H1 (cell line): Measurements from ENCODE around the gene ATP10D. TPM values are rescaled to one million over a fixed set of nuclear protein-coding genes. Genes with fewer than 3 reads are reported as not detected.
"Not testable (repeated sequence)": the region's sequence is repeated elsewhere in the genome, so short reads cannot be mapped to it uniquely, and the experiment has no call there.

ENCODE experiments used
- CTCF ChIA-PET: fragments of 300-600 bp; sonication (Branson Sonifier 250); formaldehyde crosslinking; loops from one replicate; lab custom pipeline; 2021; ENCODE audit not compliant: partially characterized antibody; lab: Charles Lee
- POLR2A ChIA-PET: fragments of 300-600 bp; sonication (Branson Sonifier 250); formaldehyde crosslinking; loops from one replicate; lab custom pipeline; 2021; ENCODE audit warnings: inconsistent platforms; ENCODE audit not compliant: partially characterized antibody; lab: Charles Lee
- DNase-seq, 2 experiments: peaks; one replicate each; pipeline versions ENCODE4 v3.0.0 to v3.0.0-alpha.2; 2010 to 2022; ENCODE audit warnings: low spot score in 2 of 2, low read depth in 1 of 2, mixed read lengths in 1 of 2
- FAIRE-seq: peaks from 2 replicates; lab custom pipeline; 2011; peaks lifted over from hg19 to GRCh38; lab: Jason Lieb, UNC
- H2AFZ ChIP-seq: 2 replicates; pipeline ENCODE4 v1.8.1; 2012; ENCODE audit warnings: low read length, inconsistent platforms
- H2AK5ac ChIP-seq: 2 replicates; pipeline ENCODE4 v1.6.1; 2013; ENCODE audit warnings: low read depth, low read length
- H2BK120ac ChIP-seq: replicated peaks from 2 replicates; pipeline ENCODE3; 2013; ENCODE audit warnings: low read depth, low read length, inconsistent platforms
- H2BK12ac ChIP-seq: 2 replicates; pipeline ENCODE4 v1.6.1; 2013; ENCODE audit warnings: low read depth, low read length
- H2BK15ac ChIP-seq: 2 replicates; pipeline ENCODE4 v1.6.1; 2013; ENCODE audit warnings: low read length
- H2BK20ac ChIP-seq: 2 replicates; pipeline ENCODE4 v1.6.1; 2013; ENCODE audit warnings: low read length
- H2BK5ac ChIP-seq: 2 replicates; pipeline ENCODE4 v1.6.1; 2013; ENCODE audit warnings: low read depth, low read length
- H3K14ac ChIP-seq: 2 replicates; pipeline ENCODE4 v1.6.1; 2013; ENCODE audit warnings: inconsistent platforms; ENCODE audit not compliant: insufficient read length
- H3K18ac ChIP-seq: 2 replicates; pipeline ENCODE4 v1.6.1; 2013; ENCODE audit warnings: low read length; ENCODE audit errors: extremely low read depth
- H3K23ac ChIP-seq: 2 replicates; pipeline ENCODE4 v1.6.1; 2013; ENCODE audit warnings: inconsistent platforms; ENCODE audit not compliant: insufficient read length
- H3K23me2 ChIP-seq: 2 replicates; pipeline ENCODE4 v1.6.1; 2013; ENCODE audit warnings: low read depth, low read length
- H3K27ac ChIP-seq: 2 replicates; pipeline ENCODE4 v1.6.1; 2011; ENCODE audit warnings: low read depth, low read length, inconsistent platforms
- H3K27me3 ChIP-seq, 4 experiments: replicated peaks in 1 of 4; 1 replicate in 1 of 4; 2 replicates in 3 of 4; pipeline versions ENCODE4 v1.6.1 to v1.8.1; 2011 to 2013; ENCODE audit warnings: low read length in 3 of 4, mild to moderate bottlenecking in 3 of 4, inconsistent platforms in 2 of 4, mixed read lengths in 2 of 4, moderate library complexity in 1 of 4; ENCODE audit not compliant: control insufficient read depth in 3 of 4, insufficient read depth in 3 of 4; ENCODE audit errors: extremely low read depth in 1 of 4
- H3K36me3 ChIP-seq, 4 experiments: 2 replicates each; pipeline versions ENCODE4 v1.6.1 to v1.8.1; 2011 to 2013; ENCODE audit warnings: mild to moderate bottlenecking in 4 of 4, low read length in 3 of 4, moderate library complexity in 2 of 4, control low read depth in 1 of 4, inconsistent platforms in 1 of 4; ENCODE audit not compliant: insufficient read depth in 4 of 4, control insufficient read depth in 2 of 4
- H3K4ac ChIP-seq: replicated peaks from 2 replicates; pipeline ENCODE3; 2013; ENCODE audit warnings: low read length, low read depth, mixed read lengths, inconsistent platforms; ENCODE audit not compliant: insufficient read length
- H3K4me1 ChIP-seq, 4 experiments: replicated peaks in 1 of 4; 1 replicate in 1 of 4; 2 replicates in 3 of 4; pipeline versions ENCODE4 v1.6.1 to v1.8.1; 2011 to 2013; ENCODE audit warnings: low read length in 3 of 4, inconsistent platforms in 2 of 4, mixed read lengths in 1 of 4; ENCODE audit not compliant: insufficient read depth in 4 of 4, control insufficient read depth in 3 of 4
- H3K4me2 ChIP-seq, 2 experiments: 2 replicates each; pipeline versions ENCODE4 v1.6.1 to v1.8.1; 2011 to 2013; ENCODE audit warnings: low read depth in 2 of 2, low read length in 2 of 2, control low read depth in 1 of 2, inconsistent platforms in 1 of 2, mild to moderate bottlenecking in 1 of 2; ENCODE audit not compliant: insufficient read depth in 1 of 2
- H3K4me3 ChIP-seq, 4 experiments: fragments of 200-600, 300-600 bp in 1 of 4; sonication (generic), shearing (Covaris generic), sonication (Bioruptor Twin) in 1 of 4; 2 replicates each; pipeline versions ENCODE4 v1.5.1 to v1.8.1; 2011 to 2016; ENCODE audit warnings: low read length in 4 of 4, low read depth in 3 of 4, control low read depth in 2 of 4, inconsistent platforms in 2 of 4, mild to moderate bottlenecking in 2 of 4, mixed read lengths in 1 of 4, moderate library complexity in 1 of 4; ENCODE audit not compliant: insufficient read depth in 2 of 4; ENCODE audit errors: extremely low read depth in 1 of 4
- H3K56ac ChIP-seq: replicated peaks from 2 replicates; pipeline ENCODE3; 2013; ENCODE audit warnings: low read depth, mild to moderate bottlenecking, mixed read lengths, low read length, inconsistent platforms; ENCODE audit not compliant: insufficient read length
- H3K79me1 ChIP-seq: 2 replicates; pipeline ENCODE4 v1.6.1; 2013; ENCODE audit warnings: low read depth, low read length, control low read depth
- H3K79me2 ChIP-seq, 2 experiments: 2 replicates each; pipeline versions ENCODE4 v1.6.1 to v1.8.1; 2012 to 2013; ENCODE audit warnings: low read length in 2 of 2, mild to moderate bottlenecking in 2 of 2, inconsistent platforms in 1 of 2; ENCODE audit not compliant: insufficient read depth in 2 of 2, control insufficient read depth in 1 of 2
- H3K9ac ChIP-seq, 4 experiments: replicated peaks in 1 of 4; 1 replicate in 1 of 4; 2 replicates in 3 of 4; pipeline versions ENCODE4 v1.6.1 to v1.8.1; 2011 to 2013; ENCODE audit warnings: low read depth in 3 of 4, low read length in 3 of 4, control low read depth in 2 of 4, mild to moderate bottlenecking in 2 of 4, moderate library complexity in 2 of 4, inconsistent platforms in 1 of 4; ENCODE audit errors: extremely low read depth in 1 of 4
- H3K9me3 ChIP-seq, 2 experiments: 2 replicates each; pipeline versions ENCODE4 v1.6.1 to v1.8.1; 2012 to 2013; ENCODE audit warnings: mild to moderate bottlenecking in 2 of 2, moderate library complexity in 2 of 2, control low read depth in 1 of 2, inconsistent platforms in 1 of 2, low read depth in 1 of 2, low read length in 1 of 2, mixed read lengths in 1 of 2; ENCODE audit not compliant: insufficient read depth in 2 of 2
- H4K20me1 ChIP-seq, 2 experiments: replicated peaks in 1 of 2; 2 replicates each; pipeline versions ENCODE3 to v1.8.1; 2011 to 2013; ENCODE audit warnings: inconsistent platforms in 2 of 2, low read length in 2 of 2, mild to moderate bottlenecking in 1 of 2; ENCODE audit not compliant: insufficient read depth in 2 of 2, control insufficient read depth in 1 of 2
- H4K5ac ChIP-seq: 2 replicates; pipeline ENCODE4 v1.6.1; 2013; ENCODE audit warnings: low read length, low read depth, mixed read lengths, inconsistent platforms; ENCODE audit not compliant: insufficient read length
- H4K8ac ChIP-seq: 2 replicates; pipeline ENCODE4 v1.8.0; 2013; ENCODE audit warnings: mild to moderate bottlenecking, moderate library complexity, low read length, inconsistent platforms; ENCODE audit not compliant: insufficient read depth; ENCODE audit errors: extremely low read depth
- H4K91ac ChIP-seq: replicated peaks from 2 replicates; pipeline ENCODE3; 2013; ENCODE audit warnings: low read length, mixed read lengths, inconsistent platforms; ENCODE audit not compliant: insufficient read length
- GTF2F1 ChIP-seq: IDR thresholded peaks from 2 replicates; pipeline ENCODE4 v1.6.1; 2012; ENCODE audit warnings: low read depth, low read length, improper control_type of control experiment, borderline replicate concordance
- WGBS, 2 experiments: shearing (Covaris generic) in 1 of 2; methylation state at CpG; one replicate each; pipeline versions ENCODE4 v1.1.6 to v1.1.7; 2013 to 2015; ENCODE audit warnings: low lambda C conversion rate in 2 of 2, mixed read lengths in 2 of 2, inconsistent platforms in 1 of 2, low coverage in 1 of 2, missing lambda C conversion rate in 1 of 2; ENCODE audit not compliant: insufficient replicate concordance in 2 of 2, insufficient coverage in 1 of 2, insufficient read length in 1 of 2; ENCODE audit errors: extremely low coverage in 1 of 2, missing lambda C conversion rate in 1 of 2; 5-methylcytosine and 5-hydroxymethylcytosine counted together
- polyA plus RNA-seq, 7 experiments: library from polyadenylated mRNA; depleted of rRNA in 3 of 7; stranded (reverse) in 5 of 7; unstranded in 2 of 7; fragments of >200 nt in 5 of 7; fragments of 200-250 nt in 2 of 7; gene quantifications; 1 replicate in 5 of 7; 2 replicates in 1 of 7; 4 replicates in 1 of 7; pipeline versions ENCODE4 v1.2.1 to v1.2.3, GENCODE V29; 2011 to 2013; ENCODE audit warnings: missing spikeins in 2 of 7, mixed read lengths in 2 of 7
- total RNA-seq: library from RNA; stranded (reverse); fragmentation: NEBNext Ultra II Directional; extraction: Animal tissue kit (Norgen Biotek cat#: 25700); gene quantifications from 2 replicates; pipeline ENCODE4 v1.2.1, GENCODE V29; 2021

Gene ATP10D
- total and polyA plus RNA-seq, 2 of the 8 experiments (the other 6 are each of a cell fraction or from before 2014, with no cell fraction given) = 2.9 to 5.9 TPM

DNA sequence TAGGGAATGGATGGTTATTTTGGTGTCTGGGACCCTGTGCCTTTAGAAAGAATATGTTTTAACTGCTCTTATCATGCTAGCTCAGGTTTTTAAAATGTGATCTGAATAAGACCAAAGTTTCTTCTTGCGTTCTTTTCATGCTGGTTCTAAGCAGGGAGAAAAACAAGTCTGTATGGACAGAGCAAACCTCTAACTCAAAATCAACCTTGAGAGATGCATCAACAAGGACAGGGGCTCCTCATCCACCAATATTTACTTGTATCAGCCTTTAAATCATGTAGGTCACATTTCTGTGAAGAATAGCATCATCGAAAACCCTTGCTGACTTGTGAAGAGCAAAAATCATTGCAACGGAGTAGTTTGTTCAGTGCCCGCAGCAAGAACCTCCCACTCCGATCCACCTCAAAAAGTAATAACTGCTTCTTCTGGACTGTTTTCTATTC is 1.2 kb downstream of the ATP10D start:
- Histone ChIP-seq H3K23ac (no peak overlapping the region), H3K9ac (no peak overlapping the region), H4K5ac (no peak overlapping the region), H3K36me3 (no peaks in the 10 kb centered on the region), H3K4ac (no peak overlapping the region), H3K23me2 (no peaks in the 10 kb centered on the region), H2BK120ac (no peak overlapping the region), H2BK5ac (no peak overlapping the region), H2BK20ac (no peak overlapping the region), H3K14ac (no peak overlapping the region), H3K79me2 (no peaks in the 10 kb centered on the region), H2AK5ac (no peak overlapping the region), H2BK12ac (no peak overlapping the region), H2AFZ (0 out of 2 replicates have a peak overlapping the region, but pooled peaks have one; percentile 97), H4K8ac (no peak overlapping the region), H3K27me3 (no peaks in the 10 kb centered on the region; a peak in 1 of 7 replicates), H3K9me3 (no peaks in the 10 kb centered on the region), H3K18ac (no peak overlapping the region), H3K56ac (no peak overlapping the region), H3K4me3 (peak overlapping the region in 2 of 4 experiments; percentile 74 to 92; a peak in 4 of 8 replicates), H4K20me1 (no peaks in the 10 kb centered on the region), H3K79me1 (no peaks in the 10 kb centered on the region), H3K4me1 (no peaks in the 10 kb centered on the region)
- ChIA-PET POLR2A (interaction anchor here (1.0 to 1.1 kb wide), 2 partner anchors 15 to 23 kb away, joined by 3 to 4 read pairs; partner anchors contain the start of gene COMMD8), CTCF (no interaction called here)
- FAIRE-seq = no peak
- DNase-seq = no peak
- 89% methylated on average over 5 of the region's 5 CpGs; no CpG with 5 or more reads in 1 of the 2 experiments for WGBS, 2 experiments
- no peak for TF ChIP-seq GTF2F1
- TF ChIP-seq, all 59 proteins: peak for 0
- Histone ChIP-seq H3K4me2 (peak overlapping the region; percentile 70 to 77; a peak in 2 of 4 replicates), H3K27ac (no peak overlapping the region), H2BK15ac (no peak overlapping the region), H4K91ac (no peak overlapping the region)

DNA sequence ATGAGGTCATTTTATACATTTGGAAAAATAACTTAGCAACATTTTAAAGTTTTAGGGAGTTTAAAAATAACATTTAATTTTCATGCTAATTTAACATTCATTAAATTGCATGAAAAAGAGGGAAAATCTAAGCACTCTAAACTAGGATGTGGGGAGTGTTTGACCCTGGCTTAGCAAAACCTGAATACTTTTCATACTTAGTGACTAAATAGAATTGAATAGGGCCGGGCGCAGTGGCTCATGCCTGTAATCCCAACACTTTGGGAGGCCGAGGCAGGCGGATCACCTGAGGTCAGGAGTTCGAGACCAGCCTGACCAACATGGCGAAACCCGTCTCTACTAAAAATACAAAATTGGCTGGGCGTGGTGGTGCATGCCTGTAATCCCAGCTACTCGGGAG is 1.7 kb downstream of the ATP10D start:
- H3K9me3 ChIP-seq, H3K27me3 ChIP-seq, H2BK120ac ChIP-seq, H4K91ac ChIP-seq, H4K5ac ChIP-seq, H3K79me1 ChIP-seq, FAIRE-seq, H2BK12ac ChIP-seq, H3K4me1 ChIP-seq, H3K4ac ChIP-seq, H2AFZ ChIP-seq, H2BK15ac ChIP-seq, H3K9ac ChIP-seq, H3K79me2 ChIP-seq, H3K23ac ChIP-seq, CTCF ChIA-PET, H3K56ac ChIP-seq, H3K27ac ChIP-seq, H3K23me2 ChIP-seq, POLR2A ChIA-PET, H2BK5ac ChIP-seq, H3K4me3 ChIP-seq, H3K18ac ChIP-seq, DNase-seq, H2BK20ac ChIP-seq, H2AK5ac ChIP-seq, H4K20me1 ChIP-seq, H4K8ac ChIP-seq, H3K14ac ChIP-seq, H3K36me3 ChIP-seq: not testable (repeated sequence)
- WGBS, 2 experiments = 82% methylated on average over 9 of the region's 9 CpGs; no CpG with 5 or more reads in 1 of the 2 experiments
- peak overlapping the region in 1 of 2 experiments; percentile 70; a peak in 1 of 4 replicates for H3K4me2 ChIP-seq
